ENCODE data around the gene SIMC1.
A peak's percentile ranks its signal among the peaks of the same experiment; 100 is the strongest.

The SIMC1 gene

GRCh38 chr5:176365351-176366231 is 127.4 kb downstream of the SIMC1 start, which contains the start of gene ARL10:
TSS of gene ARL10 (plus strand) at chr5:176365487. CDS start at chr5:176365564, 77 bp downstream.
- DNase-seq = no peak

DNA sequence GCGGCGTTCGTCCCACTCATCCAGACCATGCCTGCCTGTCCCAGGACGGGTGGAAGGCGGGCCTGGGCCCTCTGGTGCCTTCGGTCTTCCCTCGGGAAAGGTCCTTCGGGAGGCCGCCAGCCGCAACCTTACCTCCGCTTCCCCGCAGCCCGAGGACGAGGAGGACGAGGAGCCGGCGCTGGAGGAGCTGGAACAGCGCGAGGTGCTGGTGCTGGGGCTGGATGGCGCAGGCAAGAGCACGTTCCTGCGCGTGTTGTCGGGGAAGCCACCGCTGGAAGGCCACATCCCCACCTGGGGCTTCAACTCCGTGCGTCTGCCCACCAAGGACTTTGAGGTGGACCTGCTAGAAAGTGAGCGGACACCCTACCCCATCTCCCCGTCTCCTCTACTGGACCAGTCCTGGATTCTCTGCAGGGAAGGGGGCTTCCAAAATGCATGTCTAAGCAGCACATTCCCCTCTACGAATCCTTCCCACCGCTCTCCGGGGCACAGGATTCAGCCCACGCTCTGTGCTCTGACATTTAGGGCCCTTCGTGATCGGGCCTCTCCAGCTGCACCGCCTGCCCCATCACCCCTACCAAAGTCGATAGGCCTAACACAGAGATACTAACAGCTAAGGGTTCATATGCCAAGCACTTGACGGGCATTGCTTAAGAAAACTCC is 128.1 kb downstream of the SIMC1 start:
- no peak for DNase-seq

DNA sequence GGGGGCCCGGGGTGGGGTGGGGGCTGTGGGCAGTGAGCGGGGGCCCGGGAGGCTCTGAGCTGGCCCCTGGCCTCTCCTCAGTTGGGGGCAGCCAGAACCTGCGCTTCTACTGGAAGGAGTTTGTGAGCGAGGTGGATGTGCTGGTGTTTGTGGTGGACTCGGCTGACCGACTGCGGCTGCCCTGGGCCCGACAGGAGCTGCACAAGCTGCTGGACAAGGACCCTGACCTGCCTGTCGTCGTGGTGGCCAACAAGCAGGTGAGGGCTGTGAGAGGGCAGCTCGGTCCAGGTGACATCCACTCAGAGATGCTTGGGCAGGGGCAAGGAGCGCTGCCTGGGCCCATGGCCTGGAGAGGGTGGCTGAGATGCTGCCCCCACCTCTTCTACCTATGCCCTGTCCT is 130.5 kb downstream of the SIMC1 start:
- no peak for DNase-seq

GRCh38 chr5:176369934-176370711 is 131.9 kb downstream of the SIMC1 start:
- DNase-seq = no peak

GRCh38 chr5:176371621-176372539 is 133.7 kb downstream of the SIMC1 start:
- no peak for DNase-seq

DNA sequence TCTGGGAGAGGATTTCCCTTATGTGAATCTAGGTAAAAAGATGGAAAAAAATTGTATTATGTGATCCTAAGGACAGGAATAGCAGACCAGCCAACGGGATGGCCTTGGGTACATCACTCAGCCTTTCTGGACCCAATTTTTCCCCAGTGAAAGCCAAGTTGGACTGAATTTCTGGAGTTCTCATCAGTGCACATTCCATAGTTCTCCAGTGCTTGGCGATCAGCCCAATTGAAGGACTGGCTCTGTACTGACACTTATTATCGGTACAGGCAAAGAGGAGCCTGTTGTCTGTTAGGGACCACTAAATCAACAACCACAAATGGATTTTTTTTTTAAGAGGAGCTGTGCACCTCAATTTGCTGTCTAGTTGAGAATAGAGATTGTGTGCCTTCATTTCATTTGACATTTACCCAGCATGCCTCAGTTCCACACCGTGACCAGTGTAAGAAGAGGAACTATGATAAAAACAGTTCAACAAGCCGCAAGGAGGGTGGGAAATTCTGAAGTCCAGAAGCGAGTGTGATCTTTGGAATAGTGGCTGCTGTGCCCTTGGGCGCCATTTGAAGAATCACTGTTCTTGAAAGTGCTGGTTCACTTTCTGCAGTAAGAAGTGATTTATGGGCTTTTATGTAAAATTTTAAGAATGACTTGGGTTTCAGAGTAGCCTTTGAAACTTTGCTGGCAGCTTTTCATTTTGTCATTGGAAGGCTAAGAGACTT is 135.0 kb downstream of the SIMC1 start:
- no peak for DNase-seq

DNA sequence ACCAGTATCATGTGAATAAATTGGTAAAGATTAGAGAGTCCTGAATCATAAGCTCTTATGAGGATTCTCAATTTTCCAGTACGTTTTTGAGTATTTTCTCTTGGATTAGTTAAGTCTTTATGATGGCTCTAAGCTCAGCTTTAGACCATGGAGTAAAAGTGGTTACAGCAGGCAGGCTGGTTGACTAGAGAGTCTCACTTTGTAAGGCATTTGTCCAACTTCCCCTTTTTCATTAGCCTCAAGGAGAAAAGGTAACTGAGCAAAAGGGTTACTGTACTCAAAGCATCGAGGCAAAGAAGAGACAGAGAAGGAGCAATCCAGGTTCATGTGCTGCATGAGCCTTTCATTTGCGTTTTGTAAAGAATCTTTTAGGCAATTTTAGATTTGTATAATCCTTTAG is 141.7 kb downstream of the SIMC1 start:
- no peak for DNase-seq

DNA sequence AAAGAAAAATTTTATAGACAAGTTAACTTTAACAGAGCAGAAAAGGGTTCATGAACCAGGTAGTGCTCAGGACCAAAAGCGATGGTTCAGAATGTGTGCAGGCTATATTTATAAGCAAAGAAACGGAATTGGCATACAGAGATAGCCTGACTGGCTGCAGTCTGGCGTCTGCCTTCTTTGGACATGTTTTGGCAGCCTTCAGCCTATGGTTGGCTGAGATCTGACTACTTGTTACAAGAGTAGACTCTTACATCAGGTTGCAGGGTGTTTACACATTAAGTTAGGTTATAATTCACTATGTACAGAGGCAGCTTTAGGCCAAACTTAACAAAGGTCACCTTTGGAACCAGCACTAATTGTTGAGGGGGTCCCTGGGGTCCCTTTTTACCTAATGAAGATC is 143.2 kb downstream of the SIMC1 start:
- no peak for DNase-seq

GRCh38 chr5:176381979-176382378 is 143.8 kb downstream of the SIMC1 start:
- no peak for DNase-seq

- no peak for DNase-seq
These were observed 144.5 kb downstream of the SIMC1 start for GRCh38 chr5:176382721-176383120.

DNA sequence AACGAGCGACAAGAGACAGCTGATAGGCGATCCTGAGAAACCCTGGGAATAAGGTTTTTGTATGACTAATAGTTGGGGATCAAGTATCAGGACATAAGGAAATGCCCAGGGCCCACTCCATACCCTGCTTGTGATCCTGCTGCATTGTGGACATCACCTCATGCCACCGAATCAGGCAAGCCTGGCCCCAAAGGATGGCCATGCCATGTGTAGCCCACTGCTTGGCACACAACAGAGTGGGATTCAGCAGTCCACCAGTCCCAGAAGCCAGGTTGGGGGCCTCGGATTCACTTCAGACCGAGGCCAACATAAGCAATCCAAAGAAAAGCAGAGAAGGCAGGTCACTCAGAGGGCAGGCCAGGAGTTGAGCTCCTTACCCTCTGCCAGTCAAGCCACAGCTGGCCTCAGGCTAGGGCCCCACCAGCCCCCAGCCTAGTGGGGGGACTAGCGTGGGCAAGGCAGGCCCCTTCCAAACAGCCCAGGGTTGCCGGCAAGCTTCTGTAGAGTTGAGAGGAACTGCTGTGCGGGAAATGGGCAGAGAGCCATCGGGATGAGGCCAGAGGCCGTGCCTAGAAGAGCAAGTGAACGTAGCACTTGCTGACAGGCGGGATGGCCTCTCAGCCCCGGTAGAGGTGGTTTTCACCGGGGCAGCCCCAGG is 145.2 kb downstream of the SIMC1 start:
- no peak for DNase-seq

DNA sequence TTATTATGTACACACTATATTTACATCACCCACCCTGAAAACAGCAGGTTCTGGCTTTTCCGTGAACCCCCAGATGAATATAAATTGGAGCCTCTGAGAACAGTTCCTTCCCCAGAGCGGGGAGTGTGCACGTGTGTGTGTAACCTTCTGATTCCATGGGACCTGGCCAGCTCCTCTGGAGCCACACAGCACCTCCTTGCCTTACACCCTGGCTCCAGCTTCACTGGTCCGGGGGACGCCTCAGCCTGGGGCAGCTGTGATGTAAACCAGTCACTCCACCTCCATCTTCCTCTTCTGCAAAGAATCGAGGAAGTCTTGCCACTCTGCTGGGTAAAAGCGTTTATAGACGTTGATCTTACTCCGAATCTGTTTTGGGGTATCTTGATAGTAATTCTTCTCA is 145.7 kb downstream of the SIMC1 start:
- DNase-seq = no peak

GRCh38 chr5:176384366-176384930 is 146.2 kb downstream of the SIMC1 start:
- DNase-seq = no peak

DNA sequence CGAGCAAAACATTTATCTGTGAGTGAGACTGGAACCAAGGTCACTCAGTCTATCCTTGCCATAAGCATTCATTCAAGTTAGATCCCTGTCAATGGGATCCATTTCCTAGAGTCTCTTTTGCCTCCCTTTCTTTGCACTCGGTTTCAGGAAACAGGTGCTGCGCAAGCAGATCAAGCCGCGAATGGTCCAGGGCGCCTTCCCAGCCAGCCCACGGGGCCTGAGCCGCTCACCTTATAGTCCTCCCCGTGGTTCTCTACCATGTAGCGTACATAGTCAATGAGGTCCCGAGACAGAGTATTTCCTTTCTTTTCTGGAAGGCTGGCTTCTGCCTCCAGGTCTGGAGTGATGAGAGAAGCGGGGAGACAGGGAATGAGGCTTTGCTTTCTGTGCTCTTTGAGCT is 146.8 kb downstream of the SIMC1 start:
- DNase-seq = no peak

DNA sequence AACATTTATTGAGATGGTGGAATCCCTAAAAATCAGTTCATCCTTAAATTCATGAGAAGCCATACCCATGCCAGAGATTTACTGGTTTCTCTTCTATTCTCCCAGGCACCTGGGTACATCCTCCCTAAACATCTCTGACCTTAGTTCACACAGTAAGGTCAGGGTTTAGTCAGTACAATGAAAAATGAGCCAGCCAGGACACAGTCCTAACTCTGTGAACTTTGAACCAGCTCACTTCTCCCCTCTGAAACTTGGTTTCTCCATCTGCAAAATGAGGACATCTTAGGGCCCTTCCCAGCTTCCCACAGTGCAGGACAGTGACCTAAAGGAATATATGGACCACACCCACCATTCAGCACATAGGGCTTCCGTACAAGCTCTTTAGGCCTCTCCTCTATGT is 148.3 kb downstream of the SIMC1 start:
- DNase-seq = no peak

DNA sequence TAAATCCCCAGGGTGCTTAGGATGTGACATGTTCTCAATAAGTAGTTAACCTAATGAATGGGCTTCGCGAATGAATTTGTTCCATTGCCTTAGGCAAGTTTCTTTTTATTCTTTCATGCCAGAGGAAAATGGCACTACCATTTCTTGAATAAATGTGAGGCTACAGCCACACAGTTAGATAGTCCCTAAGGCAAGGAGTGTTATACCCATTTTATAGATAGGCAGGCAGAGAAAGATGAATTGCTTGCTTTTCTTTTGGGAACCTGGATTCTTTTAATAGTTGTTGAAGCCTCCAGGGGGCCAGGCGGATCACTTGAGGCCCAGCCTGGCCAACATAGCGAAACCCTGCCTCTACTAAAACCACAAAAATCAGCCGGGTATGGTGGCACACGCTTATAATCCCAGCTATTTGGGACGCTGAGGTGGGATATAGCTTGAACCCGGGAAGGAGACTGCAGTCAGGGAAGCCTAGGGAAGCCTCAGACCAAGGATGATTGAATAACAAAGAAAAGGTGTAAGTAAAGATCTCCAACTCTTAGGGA is 149.2 kb downstream of the SIMC1 start:
- DNase-seq = no peak

GRCh38 chr5:176388003-176388443 is 149.8 kb downstream of the SIMC1 start:
- no peak for DNase-seq

GRCh38 chr5:176388444-176389134 is 150.4 kb downstream of the SIMC1 start, which contains the start of the genes HIGD2A and NOP16:
TSS of gene HIGD2A (plus strand) at chr5:176388751. CDS start at chr5:176388820, 69 bp downstream.
TSS of gene NOP16 (minus strand) at chr5:176388598. CDS start at chr5:176388539, 59 bp downstream.
- peak; percentile 89 for DNase-seq

Data from NCI-H2081 treated with DMSO at 0.1 percent for 48 hours (cell line).